NCI-H2227 (cell line): ENCODE measurements around the gene PSMD6.

Source experiments
- DNase-seq: peaks from one replicate; lab custom pipeline; 2025; ENCODE audit not compliant: unreplicated experiment; lab: John Stamatoyannopoulos, UW

Gene PSMD6

DNA sequence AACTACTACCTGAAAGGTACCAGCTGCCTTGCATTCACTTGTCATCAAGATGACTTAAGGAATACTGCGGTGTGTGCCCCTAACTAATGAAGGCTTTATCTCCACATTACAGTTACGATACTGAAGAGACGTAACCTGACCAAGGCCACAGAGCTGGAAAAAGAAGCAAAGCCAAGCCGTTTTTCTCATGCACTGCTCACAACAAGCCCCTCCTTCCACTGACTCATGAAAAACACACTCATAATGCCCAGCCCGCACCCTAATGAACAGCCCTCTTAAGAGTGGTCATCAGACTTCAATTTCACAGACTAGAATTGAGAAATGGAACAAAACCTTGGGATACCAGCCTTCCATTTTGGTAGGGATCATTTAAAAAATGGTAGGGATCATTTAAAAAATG, 11.6 kb downstream of the PSMD6 start:
- DNase-seq = no peak

DNA sequence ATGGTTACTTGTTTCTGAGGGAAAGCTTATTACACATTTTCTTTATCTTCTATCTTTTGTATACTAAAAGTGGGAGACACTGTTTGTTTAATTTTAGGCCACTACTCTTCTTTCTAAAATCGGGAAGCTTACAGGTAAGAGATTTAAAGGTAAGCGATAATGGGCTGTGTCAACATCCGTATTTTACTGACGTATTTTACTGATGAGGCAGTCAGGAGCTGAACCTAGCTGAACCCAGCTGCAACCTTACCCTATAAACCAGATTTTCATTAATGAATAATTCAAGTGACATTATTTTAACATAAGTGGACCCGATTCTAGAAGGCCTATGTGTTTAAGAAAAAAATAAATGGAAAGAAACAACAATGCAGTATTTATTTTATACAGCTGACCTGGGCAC, 13.1 kb downstream of the PSMD6 start:
- no peak for DNase-seq

DNA sequence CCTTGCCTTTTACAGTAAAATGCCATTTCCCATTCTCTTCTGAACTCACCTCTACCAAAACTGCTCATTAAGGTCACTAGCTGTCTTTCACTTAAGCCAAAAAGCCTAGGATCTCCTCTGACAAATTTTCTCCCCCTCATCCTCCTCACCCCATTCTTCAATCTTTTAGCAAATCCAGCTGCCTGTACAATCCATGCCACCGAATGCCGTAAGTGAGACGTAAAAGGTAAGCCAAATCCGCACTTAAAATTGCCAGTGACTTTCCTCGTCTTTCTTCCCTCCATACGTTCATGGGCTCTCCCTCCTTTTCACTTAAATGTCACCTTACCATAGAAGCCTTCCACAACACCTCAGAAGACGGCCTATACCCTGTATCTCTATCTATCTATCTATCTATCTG, 13.8 kb downstream of the PSMD6 start:
- no peak for DNase-seq

DNA sequence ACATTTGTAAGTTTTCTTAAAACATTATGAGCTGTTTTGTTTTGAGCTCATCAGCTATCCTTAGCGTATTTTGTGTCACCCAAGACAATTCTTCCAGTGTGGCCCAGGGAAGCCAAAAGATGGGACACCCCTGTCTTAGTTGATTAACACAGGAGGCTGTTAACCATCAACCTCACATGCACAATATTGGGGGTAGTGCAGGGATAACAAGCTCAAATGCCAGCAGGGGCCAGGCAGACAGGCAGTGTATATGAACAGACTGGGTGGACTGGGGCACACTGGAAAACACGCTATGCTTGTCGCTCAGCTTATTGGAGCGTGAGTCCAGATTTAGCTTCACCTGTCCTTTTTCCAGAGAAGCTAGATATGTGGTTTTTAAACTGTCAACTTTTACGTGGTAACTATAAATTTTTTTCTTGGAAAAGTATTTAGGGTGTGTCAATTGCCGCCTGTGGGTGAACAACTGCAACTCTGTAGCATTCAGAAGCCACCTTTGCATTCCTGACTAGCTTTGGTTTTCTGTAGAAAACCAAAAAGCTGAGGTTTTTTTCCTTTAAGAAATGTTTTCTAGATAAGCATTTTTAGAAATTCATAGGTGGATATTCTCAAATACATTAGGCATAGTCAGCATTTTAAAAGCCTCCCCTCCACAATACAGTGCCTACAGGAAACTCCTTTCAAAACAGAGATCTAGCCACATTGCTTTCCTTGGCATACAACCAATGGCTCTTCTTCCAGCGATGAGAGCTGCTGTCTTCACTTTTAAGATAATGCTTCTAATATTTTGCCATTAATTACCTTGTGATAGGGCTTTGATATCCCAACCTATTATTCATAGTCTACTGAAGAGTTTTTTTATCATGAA, 14.6 kb downstream of the PSMD6 start:
- no peak for DNase-seq

DNA sequence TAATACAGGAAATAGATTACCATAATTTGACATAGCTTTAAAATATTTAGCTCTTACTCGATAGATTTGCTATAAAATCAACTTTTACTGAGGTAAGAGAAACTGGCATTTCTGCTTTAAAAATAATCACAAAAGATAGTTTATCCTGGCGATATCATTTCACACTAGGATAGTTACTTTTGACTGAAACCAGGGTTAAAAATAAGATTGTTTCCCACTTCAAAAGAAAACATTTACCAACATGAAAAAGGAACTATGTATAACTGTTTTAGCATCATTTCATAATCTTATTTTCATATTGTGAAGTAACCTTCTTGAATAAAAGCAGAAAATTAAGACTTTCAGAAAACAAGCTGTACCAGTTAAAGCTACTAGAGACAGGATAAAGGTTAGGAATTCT, 15.3 kb downstream of the PSMD6 start:
- no peak for DNase-seq

DNA sequence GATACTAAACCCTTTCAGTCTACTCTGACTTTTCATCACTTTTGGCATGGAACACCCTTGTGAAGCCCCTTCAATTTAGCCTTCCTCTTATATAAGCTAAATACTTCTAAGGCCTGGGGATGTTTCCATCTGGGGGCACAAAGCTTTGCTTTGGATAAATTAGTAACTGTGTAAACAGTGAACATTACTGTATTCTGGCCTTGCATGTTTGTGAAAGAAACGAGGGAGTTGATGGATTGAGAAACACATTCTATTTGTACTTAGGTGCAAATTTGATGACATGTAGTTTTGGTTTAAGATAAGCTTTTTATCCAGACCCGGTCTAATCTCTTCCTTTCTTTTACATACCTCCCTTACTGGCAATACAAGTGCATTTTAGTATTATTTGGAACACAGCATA, 19.7 kb downstream of the PSMD6 start:
- DNase-seq = no peak

DNA sequence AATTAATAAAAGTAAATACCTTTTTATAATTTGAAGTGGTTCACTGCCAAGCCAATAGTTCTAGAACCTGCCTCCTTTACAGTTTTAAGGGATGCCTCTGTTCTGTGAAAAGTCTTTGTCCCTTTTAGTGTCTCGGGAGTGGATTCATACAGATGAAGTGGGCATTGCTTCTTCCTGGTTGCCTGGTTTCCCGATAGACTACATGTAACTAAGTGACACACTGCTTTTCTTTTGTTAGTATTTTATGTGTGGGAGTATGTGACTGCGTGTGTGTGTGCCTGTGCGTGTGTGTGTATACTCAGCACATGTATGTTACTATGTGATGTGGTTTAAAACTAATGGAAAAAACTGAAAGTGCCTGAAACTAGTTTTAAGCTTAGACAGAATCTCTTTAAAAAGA, 21.1 kb downstream of the PSMD6 start:
- DNase-seq = no peak

DNA sequence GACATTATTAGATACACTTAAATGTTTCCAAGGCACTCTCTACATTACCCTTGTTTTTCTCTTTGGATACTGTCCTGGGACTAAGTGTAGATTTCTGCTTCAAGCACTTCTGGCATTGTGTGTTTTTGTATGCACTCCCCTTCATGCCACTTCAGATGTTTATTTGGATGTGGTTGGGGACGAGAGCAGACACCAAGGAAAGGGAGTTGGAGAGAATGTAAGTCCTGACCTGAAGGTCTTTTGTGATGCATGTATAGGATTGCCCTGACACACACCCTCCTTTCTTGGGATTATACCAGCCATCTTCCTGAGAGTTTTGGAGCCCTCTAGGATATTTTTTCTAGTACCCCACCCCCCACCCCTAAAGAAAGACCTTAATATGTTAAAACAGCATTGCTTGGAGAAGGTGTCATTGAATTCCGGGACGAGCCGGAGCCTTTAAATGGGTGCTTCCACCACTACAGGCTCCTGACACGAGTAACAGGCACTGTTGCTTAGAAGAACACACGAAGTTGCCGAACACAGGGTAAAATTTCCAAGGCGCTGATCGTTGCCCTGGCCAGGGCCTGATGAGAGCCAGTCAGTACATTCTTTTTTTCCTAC, 22.7 kb downstream of the PSMD6 start:
- DNase-seq = no peak

DNA sequence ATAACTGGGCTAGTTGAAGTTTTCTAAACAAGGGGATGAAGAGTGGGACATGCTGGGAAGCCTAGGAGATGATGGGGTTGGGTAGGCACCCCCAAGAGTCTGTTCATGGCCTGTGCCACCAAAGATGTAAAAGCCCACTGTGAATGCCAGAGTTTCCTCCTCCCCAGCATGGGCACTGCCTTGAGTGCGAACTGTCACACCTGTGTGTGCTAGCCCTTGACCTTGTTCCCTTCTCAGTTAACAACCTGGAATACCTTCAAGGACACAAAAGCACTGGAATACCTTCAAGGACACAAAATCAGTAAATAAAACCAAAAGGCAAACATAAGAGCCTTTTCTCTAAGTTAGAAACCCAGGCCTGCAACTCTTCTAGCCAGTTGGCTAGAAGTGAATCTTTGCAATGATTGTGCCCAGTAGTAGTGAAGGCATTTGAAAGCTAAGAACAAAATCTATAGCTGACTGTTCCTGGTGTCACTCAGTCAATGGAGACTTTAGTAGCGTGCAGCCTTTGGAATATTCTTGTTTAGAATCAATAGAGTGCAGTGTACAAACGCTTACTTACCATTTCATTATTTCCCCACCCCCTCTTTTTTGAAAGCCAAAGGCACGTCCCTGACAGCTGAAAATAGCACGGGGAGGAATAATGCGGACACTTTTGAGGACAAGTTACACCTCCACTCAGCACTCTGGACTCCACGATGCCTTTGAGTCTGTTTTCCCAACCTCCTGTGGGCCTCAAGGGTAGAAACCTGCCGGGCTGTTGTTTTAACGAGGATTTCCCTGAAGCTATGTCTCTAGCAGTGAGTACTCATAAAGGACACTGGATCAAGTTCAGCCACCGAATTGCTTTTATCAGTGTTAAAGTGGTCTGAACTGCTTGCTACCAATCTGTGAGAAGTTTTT, 24.2 kb downstream of the PSMD6 start:
- no peak for DNase-seq

DNA sequence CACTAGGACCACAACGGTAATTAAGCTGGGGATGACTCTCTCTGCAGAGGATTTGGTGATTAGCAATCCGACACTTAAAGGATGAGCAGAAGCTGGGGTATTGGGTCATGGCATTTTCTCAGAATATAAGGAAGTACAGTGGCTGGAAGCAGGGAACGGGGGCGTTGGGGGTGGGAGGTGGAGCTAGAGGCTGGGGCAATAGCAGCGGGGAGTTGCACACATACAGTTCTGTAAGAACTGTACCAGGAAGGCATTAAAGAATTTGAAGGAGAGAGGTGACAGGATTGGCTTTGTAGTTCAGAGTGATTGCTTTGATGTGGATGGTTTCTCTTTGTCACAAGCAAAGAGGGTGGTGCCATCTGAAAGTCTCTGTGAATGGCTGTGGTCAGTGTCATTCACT, 28.2 kb downstream of the PSMD6 start:
- no peak for DNase-seq

DNA sequence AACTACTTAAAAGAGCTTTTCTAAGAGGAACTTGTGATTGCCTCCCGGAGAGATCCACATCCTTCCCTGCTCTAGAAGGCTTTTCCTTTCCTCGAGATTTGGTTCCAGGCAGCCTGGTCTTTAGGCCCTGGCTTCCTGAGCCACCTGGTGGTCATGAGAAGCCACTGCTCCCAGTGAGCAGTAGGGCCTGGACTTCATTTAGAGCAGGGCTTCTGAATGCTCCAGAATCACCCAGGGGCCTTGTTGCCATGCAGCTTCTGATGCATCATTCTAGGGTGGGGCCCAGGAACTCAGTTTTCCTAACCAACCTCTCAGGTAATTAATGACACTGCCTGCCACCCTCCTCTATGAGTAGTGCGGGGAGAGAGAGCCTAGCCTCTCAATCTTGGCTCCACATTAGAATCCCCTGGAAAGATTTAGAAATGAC, 29.6 kb downstream of the PSMD6 start:
- peak; percentile 81 for DNase-seq

DNA sequence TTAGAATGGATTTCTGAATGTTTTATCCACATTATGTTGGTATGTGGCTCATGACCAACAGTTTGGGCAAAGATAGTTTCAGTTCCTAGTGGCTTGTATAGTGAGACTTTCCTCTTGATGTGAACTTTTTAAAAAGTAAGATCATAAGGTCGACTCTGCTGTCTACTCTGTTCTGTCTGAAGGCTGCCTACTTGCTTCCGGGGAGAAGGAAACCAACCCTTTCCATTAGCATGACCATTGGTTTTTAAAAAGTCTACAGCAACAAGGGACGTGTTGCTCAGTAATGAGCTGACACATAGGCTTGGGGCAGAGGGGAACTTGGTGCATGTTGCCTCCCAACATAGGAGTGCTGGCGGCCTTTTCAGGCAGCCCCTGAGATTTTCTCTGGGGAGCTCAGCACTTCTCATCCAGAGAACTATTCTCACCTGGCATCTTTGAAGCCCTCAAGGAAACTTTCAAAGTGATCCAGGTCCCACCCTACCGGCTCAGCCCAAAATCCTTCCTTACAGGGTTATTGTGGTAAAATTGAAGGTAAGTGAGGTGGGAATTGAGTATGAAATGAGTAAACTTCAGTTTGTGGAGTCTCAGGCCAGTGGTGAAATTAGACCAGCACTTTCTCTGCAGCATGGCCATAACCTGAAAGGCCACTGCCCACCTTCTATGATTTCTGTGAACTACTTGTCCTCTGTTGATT, 30.6 kb downstream of the PSMD6 start:
- DNase-seq = no peak

DNA sequence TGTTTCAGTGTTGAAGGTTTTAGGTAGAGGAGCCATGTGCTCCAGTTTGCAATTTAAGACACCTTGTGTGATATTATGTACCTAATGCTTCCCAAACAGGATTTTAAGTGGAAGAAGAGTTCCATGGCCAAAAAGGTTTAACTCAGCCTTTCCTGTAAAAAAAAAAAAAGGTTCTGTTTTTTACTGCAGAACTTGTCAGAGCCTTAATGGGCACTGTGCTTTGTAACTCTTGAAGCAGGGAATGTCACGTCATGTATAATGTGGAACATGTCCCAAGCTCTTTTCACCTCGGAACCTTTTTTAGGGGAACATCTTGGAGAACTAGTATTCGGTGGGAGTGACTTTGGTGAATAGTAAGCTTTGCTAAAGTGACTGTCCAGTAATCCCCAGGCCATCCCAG, 31.6 kb downstream of the PSMD6 start:
- DNase-seq = no peak

DNA sequence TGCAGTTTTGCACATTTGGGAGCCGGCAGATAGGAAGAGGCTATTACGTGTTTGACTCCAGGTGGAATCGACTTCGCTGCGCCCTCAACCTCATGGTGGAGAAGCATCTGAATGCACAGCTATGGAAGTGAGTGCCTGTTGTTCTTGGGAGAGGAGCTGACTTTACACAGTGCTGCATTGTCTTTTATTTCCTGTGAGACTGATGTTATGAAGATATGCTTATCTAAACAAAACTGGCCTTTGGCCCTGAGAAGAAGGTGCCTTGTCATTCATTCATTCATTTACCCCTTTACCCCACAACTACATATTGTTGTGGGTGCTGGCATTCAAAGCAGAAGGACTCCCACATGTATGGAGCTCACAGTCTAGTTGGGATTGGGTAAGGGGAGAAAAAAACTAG, 32.6 kb downstream of the PSMD6 start:
- DNase-seq = no peak

DNA sequence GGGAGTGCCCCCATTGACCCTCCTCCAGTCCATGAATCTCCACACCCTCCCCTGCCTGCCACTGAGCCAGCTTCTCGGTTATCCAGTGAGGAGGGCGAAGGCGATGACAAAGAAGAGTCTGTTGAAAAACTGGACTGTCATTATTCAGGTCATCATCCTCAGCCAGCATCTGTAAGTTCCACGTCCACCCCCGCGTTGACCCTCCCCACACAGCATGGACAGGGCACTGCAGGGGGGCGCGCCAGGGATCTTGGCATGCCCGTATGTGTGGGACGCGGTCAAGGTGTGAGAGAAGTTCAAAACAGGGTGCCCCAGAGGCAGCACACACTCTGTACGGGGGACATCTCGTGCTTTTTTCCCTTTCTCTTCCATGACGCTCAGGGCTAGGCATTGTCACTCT, 33.1 kb downstream of the PSMD6 start:
- DNase-seq = no peak

DNA sequence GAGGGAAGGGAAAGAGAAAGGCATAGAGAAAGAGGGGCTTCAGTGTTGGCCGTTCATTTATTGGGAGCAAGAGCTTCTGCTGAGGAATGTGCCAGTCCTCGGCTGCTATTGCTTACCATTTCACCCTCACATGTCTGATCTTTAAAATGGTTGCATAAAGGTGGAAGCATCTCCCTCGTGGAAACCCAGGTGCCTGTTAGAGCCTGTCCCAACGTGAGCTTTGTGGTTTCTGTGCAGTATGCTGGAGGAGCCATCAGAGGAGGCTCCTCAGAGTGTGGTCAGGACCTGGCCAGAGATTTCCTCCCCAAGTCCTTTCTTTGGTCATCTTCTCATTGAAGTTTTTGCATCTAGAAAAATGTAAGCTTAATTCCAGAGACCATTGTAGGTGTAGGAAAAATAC, 34.4 kb downstream of the PSMD6 start:
- no peak for DNase-seq

DNA sequence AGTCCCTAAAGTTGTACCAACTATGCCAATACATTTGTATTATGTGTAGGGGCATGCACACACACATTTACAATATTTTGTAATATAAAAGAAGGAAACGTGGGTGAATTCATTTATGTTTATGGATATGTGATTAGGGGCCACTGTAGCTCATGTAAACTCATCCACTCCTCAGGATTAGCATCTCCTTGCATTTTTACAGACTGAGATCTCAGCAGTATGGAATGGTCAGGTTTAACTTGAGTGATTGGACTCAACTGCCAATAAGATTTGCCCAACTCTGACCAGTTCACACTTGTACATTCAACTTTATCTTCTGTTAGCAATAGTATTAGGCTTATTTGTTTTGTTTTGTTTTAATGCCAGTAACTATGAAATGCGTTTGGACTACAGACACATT, 36.5 kb downstream of the PSMD6 start:
- no peak for DNase-seq

DNA sequence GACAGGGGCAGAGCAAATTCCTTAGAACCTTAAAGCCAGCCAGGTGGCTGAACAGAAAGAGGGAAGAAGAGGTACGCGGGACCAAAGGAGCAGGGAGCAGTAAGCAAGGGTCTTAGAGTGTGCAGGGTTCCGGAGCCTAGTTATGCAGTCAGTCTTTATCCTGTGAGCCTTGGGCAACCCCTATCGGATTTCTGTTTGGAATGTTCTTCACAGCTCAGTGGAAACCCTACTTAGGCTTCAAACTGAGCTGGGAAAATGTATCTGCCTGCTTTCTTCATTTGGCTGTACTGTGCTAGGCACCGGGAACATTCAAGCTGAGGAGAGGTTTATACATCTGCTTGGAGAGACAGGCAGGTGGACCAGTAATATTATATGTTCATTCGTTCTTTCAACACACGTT, 37.1 kb downstream of the PSMD6 start:
- no peak for DNase-seq

DNA sequence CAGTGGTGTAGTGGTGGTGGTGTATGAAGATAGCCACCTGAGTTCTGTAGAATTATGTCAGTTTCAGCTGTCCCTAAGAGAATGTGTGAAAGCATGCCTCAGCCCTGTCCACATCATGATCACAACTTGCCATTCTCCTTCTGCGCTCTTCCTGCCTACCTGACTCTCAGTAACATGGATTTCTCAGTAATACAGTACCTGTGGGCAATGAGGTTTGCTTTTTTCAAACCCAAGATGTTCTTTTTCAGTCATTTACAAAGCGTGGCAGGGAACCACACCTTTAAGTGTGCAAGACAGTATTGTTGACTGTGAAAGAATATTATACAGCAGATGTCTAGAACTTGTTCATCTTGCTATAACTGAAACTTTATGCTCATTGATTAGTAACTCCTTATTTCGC, 38.9 kb downstream of the PSMD6 start:
- DNase-seq = no peak

DNA sequence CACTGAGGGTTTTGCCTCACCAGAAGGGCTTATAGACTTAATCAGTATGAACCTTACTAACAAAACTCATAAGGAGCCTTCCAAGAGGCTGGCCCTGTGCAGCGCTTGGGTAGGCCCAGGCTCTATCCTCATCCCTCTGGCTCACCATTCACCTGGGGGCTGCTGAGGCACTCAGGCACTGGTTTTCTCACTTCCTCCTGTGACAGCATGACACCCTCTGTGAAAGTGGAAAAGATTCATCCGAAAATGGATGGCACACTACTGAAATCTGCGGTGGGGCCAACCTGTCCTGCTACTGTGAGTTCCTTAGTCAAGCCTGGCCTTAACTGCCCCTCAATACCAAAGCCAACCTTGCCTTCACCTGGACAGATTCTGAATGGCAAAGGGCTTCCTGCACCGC, 41.3 kb downstream of the PSMD6 start:
- no peak for DNase-seq

DNA sequence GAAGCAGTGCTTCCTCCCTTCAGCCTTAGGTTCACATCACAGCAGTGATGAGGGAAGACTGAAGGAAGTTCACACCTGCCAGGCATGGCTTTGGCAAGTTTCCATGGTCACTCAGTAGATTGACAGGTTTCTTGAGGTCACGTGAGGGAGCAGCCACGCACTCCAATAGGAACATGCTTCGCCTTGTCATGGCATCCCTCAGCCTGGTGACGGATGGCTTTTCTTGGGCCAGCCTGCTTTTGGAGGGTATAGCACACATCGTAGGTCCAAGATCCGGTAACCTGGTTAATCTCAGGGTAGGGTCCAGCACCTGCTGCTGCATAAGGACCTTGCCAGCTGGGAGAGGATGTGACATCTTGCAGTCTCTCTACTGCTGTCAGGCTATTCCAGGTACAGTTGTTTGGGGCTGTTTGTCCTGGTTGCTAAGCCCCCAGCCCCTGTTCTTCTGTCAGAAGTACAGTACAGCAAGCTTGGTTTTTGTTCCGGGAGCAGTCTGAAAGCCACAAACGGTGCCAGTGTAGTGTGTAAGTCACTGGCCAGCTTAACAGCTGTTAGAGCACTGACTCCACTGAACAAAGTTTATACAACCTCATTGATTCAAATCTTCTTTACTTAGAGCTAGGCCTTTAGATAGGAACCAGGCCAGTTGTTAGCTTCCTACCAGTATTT, 42.3 kb downstream of the PSMD6 start:
- DNase-seq = no peak
